ENCODE measurements around the gene ZNF837. TPM values are rescaled to one million over a fixed set of nuclear protein-coding genes. Genes with fewer than 3 reads are reported as not detected.
A peak's percentile ranks its signal among the peaks of the same experiment; 100 is the strongest.

The ZNF837 gene
- total RNA-seq, 3 donors from 2014 or later, result 1.5 to 3.3 (median 2.5) TPM

GRCh38 chr19:58361900-58362271, 18.9 kb downstream of the ZNF837 start:
- peak in 2 of 3 donors; percentile 69 to 76 for DNase-seq

GRCh38 chr19:58357481-58358145, 23.2 kb downstream of the ZNF837 start:
- Histone ChIP-seq H3K9me3 (no peaks in the 10 kb centered on the region), H3K4me3 (no peak overlapping the region), H3K36me3 (ENCODE audit: low read depth) (no peaks in the 10 kb centered on the region), H3K4me1 (ENCODE audit: low read depth) (no peaks in the 10 kb centered on the region)
- intact Hi-C loops (cut with DNase I, micrococcal nuclease), result no loop called here
- no peak for TF ChIP-seq CTCF (IDR thresholded peaks at IDR 0.05)
- DNase-seq, result no peak
- no peak for ATAC-seq

More at GRCh38 chr19:58361900-58362271, 18.9 kb downstream of the ZNF837 start:
- Histone ChIP-seq H3K36me3 (ENCODE audit: low read depth) (no peaks in the 10 kb centered on the region), H3K4me1 (ENCODE audit: low read depth) (no peaks in the 10 kb centered on the region), H3K9me3 (no peaks in the 10 kb centered on the region), H3K4me3 (peak overlapping the region; percentile 54)
- ATAC-seq, result peak; percentile 32
- no peak for TF ChIP-seq CTCF (IDR thresholded peaks at IDR 0.05)
- intact Hi-C loops (cut with DNase I, micrococcal nuclease), result no loop called here

- intact Hi-C loops (cut with DNase I, micrococcal nuclease), result no loop called here
- Histone ChIP-seq H3K36me3 (ENCODE audit: low read depth) (no peaks in the 10 kb centered on the region), H3K4me1 (ENCODE audit: low read depth) (no peaks in the 10 kb centered on the region), H3K4me3 (no peak overlapping the region), H3K9me3 (no peaks in the 10 kb centered on the region)
- no peak for ATAC-seq
- TF ChIP-seq CTCF (IDR thresholded peaks at IDR 0.05), result no peak
- DNase-seq, result no peak
Observed at GRCh38 chr19:58356766-58357480, 23.9 kb downstream of the ZNF837 start.

GRCh38 chr19:58355908-58356765, 24.7 kb downstream of the ZNF837 start:
- ATAC-seq (peak; percentile 19), DNase-seq (no peak)
- H3K9me3 ChIP-seq, result no peaks in the 10 kb centered on the region
- intact Hi-C loops (cut with DNase I, micrococcal nuclease), result no loop called here
- H3K36me3 ChIP-seq (ENCODE audit: low read depth), result no peaks in the 10 kb centered on the region
- H3K4me3 ChIP-seq, result no peak overlapping the region
- TF ChIP-seq CTCF (IDR thresholded peaks at IDR 0.05), result no peak
- H3K4me1 ChIP-seq (ENCODE audit: low read depth), result no peaks in the 10 kb centered on the region

- no peaks in the 10 kb centered on the region for H3K9me3 ChIP-seq
- DNase-seq (no peak), ATAC-seq (no peak)
- H3K36me3 ChIP-seq (ENCODE audit: low read depth), result no peaks in the 10 kb centered on the region
- no peaks in the 10 kb centered on the region for H3K4me1 ChIP-seq (ENCODE audit: low read depth)
- H3K4me3 ChIP-seq, result no peak overlapping the region
- no peak for TF ChIP-seq CTCF (IDR thresholded peaks at IDR 0.05)
- intact Hi-C loops (cut with DNase I, micrococcal nuclease), result no loop called here
Observed at GRCh38 chr19:58355215-58355796, 25.5 kb downstream of the ZNF837 start.

All from mucosa of descending colon (tissue), 3 donors.